Skeletal muscle satellite cell (primary cell): ENCODE results near the gene EPGN.

Source experiments
- H3K27me3 ChIP-seq: 2 replicates; pipeline ENCODE4 v1.7.0; 2013; ENCODE audit warnings: low read length; ENCODE audit not compliant: control insufficient read depth, insufficient read depth
- H3K36me3 ChIP-seq: 2 replicates; pipeline ENCODE4 v1.7.0; 2013; ENCODE audit warnings: mild to moderate bottlenecking, control low read depth, low read length; ENCODE audit not compliant: insufficient read depth
- H3K4me1 ChIP-seq: 2 replicates; pipeline ENCODE4 v1.7.0; 2013; ENCODE audit warnings: low read length; ENCODE audit not compliant: control insufficient read depth, insufficient read depth
- H3K4me2 ChIP-seq: 2 replicates; pipeline ENCODE4 v1.7.0; 2013; ENCODE audit warnings: mild to moderate bottlenecking, low read length
- H3K4me3 ChIP-seq: 2 replicates; pipeline ENCODE4 v1.7.0; 2013; ENCODE audit warnings: low read length
- H3K9ac ChIP-seq: 2 replicates; pipeline ENCODE4 v1.7.0; 2013; ENCODE audit warnings: mild to moderate bottlenecking, low read depth, low read length, moderate library complexity
- H3K9me3 ChIP-seq: replicated peaks from 2 replicates; pipeline ENCODE4 v1.7.0; 2013; ENCODE audit warnings: mild to moderate bottlenecking, control low read depth, low read length

Gene EPGN

DNA sequence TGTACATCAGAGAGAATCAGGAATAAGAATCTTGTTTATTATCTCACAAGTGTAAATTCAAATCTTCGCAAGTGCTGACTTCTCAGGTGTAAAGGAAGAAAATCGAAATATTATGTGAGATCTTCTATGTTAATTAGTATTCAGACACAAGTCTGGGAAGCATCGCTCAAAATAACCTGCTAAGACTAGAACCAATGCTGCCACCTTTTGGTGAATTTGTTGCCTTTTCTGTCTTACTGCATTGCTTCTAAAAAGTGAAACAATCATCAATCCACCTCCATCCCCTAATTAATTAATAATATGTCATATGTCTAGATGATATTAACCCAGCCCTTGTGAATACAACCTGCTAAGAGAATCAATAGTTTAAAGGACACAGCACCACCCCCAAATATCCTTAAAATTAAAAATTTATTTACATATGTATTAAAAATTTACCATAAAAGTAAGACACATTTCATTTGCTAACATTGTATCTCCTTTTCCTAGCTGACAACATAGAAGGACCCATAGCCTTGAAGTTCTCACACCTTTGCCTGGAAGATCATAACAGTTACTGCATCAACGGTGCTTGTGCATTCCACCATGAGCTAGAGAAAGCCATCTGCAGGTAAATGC lies 3.5 kb downstream of the EPGN start:
- Histone ChIP-seq H3K4me2 (no peak overlapping the region), H3K4me1 (no peaks in the 10 kb centered on the region), H3K9me3 (no peaks in the 10 kb centered on the region), H3K36me3 (no peaks in the 10 kb centered on the region), H3K4me3 (no peak overlapping the region), H3K27me3 (no peaks in the 10 kb centered on the region), H3K9ac (no peak overlapping the region)

DNA sequence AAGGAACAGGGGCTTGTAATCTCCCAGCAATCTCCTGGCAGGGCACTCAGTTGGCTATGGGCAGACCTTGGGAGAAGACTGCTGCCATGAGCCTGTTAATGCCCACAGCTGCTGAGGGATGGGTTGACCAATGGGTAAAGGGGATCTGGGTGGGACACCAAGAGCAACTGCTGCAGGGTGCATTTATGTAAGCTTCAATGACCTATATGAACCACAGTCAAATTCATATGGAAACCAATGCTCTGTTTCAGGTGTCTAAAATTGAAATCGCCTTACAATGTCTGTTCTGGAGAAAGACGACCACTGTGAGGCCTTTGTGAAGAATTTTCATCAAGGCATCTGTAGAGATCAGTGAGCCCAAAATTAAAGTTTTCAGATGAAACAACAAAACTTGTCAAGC lies 6.1 kb downstream of the EPGN start:
- no peaks in the 10 kb centered on the region for H3K4me1 ChIP-seq
- no peaks in the 10 kb centered on the region for H3K36me3 ChIP-seq

DNA sequence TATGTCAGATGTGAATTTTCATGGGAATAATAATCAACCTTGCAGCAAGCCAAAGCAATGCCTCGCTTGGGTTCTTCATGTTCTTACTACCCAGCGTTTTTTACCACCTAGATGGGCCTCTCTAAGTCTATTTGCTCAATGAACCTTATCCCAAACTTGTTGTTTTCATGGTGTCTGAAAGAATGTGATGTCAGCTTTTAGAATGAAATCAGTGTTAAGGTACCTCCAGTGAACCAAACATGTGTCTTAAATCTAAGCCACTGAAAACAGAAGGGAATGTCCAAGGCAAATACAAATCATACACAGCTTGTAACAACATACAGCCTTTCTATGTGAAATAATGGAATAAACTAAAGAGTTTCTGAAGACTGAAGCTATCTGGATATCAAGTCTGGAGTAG lies 6.7 kb downstream of the EPGN start:
- H3K9ac ChIP-seq = no peak overlapping the region
- no peaks in the 10 kb centered on the region for H3K36me3 ChIP-seq
- no peak overlapping the region for H3K4me3 ChIP-seq
- no peaks in the 10 kb centered on the region for H3K4me1 ChIP-seq
- H3K4me2 ChIP-seq = no peak overlapping the region
- H3K27me3 ChIP-seq = no peaks in the 10 kb centered on the region
- H3K9me3 ChIP-seq = no peaks in the 10 kb centered on the region

More for the DNA sequence above, 6.1 kb downstream of the EPGN start:
- H3K4me3 ChIP-seq = no peak overlapping the region
- no peaks in the 10 kb centered on the region for H3K27me3 ChIP-seq
- H3K4me2 ChIP-seq = no peak overlapping the region
- no peaks in the 10 kb centered on the region for H3K9me3 ChIP-seq
- no peak overlapping the region for H3K9ac ChIP-seq

DNA sequence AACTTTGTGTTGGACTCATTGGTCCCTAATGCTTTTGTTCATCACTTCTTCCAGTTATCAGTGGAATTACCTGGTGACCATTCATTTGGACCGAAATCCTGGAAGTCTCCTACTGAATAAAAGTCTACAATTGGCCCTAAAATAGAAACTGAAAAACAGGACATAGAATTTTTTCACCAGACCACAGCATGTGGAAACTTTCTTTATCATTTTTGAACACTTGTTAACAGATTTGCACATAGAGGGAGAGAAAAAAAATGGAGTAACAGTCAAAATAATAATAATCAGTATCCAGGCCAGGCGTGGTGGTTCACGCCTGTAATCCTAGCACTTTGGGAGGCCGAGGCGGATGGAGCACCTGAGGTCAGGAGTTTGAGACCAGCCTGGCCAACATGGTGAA lies 7.1 kb downstream of the EPGN start:
- no peaks in the 10 kb centered on the region for H3K9me3 ChIP-seq
- H3K4me1 ChIP-seq = peaks cover 3% of the 10 kb centered on the region
- no peaks in the 10 kb centered on the region for H3K36me3 ChIP-seq

DNA sequence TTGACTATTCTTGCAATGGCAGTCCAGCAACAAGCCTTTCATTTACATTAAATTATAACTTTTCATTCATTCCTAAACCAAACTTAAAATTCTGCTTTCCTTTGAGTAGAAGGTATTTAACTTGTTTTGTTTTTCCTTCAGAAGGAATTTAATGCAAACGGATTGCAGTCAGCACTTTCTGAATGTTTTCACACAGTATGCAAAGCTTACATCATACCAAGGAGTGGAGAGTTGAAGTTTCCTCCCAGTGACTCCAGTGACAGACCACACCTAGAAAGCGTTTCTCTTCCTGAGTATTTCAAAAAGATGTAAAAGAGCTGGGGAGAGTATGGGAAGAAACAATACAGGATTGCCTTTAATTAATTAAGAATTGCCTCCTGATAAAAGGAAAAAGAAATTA lies 8.1 kb downstream of the EPGN start:
- no peak overlapping the region for H3K4me2 ChIP-seq
- H3K36me3 ChIP-seq = no peaks in the 10 kb centered on the region
- H3K9ac ChIP-seq = no peak overlapping the region
- H3K4me1 ChIP-seq = peaks cover 8% of the 10 kb centered on the region
- H3K27me3 ChIP-seq = no peaks in the 10 kb centered on the region
- H3K4me3 ChIP-seq = no peak overlapping the region
- no peaks in the 10 kb centered on the region for H3K9me3 ChIP-seq

More for the DNA sequence above, 7.1 kb downstream of the EPGN start:
- H3K9ac ChIP-seq = no peak overlapping the region
- no peak overlapping the region for H3K4me2 ChIP-seq
- no peaks in the 10 kb centered on the region for H3K27me3 ChIP-seq
- H3K4me3 ChIP-seq = no peak overlapping the region

DNA sequence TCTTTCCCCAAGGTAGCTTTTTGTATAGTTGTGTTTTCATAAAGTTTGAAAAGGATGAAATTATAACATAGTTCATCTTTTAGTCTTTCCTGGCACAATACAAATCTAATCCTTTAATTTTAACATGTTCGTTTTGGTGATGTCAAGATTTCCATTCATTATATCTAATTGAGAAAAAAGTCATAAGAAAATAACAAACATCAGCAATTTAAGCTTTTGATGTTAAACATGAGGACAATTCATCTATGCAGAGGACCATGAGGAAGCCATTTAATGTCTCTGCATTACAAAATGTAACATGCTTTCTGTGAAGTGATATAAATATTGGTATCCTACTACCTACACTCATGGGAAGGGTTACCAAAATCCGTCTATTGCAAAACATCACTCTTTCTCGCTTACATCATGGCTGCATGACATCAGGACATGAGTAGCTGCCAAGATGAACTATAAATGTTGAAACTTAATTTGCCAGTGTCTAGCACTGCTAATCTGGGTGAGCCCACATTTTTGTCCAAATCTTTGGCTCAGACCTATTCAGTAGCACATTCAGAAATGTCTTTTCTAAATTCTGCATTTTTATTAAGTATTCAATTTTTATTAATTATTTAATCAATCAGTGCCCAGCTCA lies 9.5 kb downstream of the EPGN start:
- no peaks in the 10 kb centered on the region for H3K9me3 ChIP-seq
- H3K36me3 ChIP-seq = no peaks in the 10 kb centered on the region
- H3K4me2 ChIP-seq = no peak overlapping the region
- no peak overlapping the region for H3K9ac ChIP-seq
- no peaks in the 10 kb centered on the region for H3K27me3 ChIP-seq
- H3K4me1 ChIP-seq = peaks cover 8% of the 10 kb centered on the region
- H3K4me3 ChIP-seq = no peak overlapping the region

DNA sequence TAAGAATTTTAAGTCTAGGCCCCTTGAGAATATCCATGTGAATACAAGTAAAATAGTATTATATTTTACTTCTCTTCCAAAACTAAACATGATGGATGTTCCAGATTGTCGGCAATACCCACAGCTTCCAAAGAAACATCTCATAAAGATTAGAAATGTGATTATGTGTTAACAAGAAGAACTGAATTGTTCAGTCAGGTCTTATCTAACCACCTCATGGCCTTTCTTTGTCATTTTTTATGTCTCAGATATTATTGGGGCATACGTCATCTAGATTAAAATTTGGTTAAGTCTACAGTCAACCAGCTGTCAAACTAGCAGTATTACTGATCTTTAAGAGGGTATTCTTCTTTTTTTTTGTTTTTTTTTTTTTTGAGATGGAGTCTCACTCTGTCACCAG lies 10.0 kb downstream of the EPGN start:
- Histone ChIP-seq H3K4me2 (no peak overlapping the region), H3K36me3 (no peaks in the 10 kb centered on the region), H3K4me3 (no peak overlapping the region), H3K4me1 (peaks cover 8% of the 10 kb centered on the region), H3K27me3 (no peaks in the 10 kb centered on the region), H3K9ac (no peak overlapping the region), H3K9me3 (no peaks in the 10 kb centered on the region)

DNA sequence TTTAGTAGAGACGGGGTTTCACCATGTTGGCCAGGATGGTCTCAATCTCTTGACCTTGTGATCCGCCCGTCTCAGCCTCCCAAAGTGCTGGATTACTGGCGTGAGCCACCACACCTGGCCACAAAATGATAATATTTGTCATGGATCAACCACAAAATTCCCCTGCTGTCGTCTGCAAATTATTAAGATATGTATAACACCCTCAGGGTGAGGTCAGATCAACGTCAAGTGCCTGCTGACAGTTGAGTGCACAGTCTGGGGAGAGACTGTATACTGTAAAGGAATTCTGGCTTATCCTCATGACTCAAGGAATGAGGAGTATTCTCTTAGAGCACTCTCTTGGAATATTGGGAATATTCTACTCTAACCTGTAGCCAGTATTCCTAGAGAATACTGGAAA lies 11.2 kb downstream of the EPGN start:
- Histone ChIP-seq H3K4me2 (no peak overlapping the region), H3K4me1 (peaks cover 8% of the 10 kb centered on the region), H3K4me3 (no peak overlapping the region), H3K36me3 (no peaks in the 10 kb centered on the region), H3K9ac (no peak overlapping the region), H3K9me3 (no peaks in the 10 kb centered on the region), H3K27me3 (no peaks in the 10 kb centered on the region)

DNA sequence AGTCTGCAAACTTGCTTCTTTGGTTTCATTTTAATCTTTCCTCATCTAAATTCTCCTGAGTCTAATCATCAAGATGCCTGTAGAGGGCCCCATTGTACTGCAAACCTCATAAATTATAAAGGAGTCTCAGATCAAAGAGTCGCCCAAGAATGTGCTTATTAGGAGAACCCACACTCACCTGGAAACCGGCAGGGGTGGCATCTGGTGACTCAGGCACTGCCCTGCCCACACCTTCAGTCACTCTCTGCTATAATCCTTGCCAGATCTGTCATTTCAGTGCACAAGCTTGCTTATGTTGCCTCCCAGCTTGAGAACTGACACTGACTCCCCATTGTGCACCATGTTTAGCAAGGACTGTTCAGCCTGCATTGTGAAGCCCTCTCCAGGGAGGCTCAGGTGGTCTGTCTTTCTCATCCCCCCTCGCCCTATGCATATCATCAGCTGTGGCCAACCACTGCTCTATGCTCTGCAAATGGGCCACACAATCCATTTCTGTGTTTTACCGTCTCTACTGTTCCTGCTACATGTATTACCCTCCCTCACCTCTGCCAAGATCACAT lies 12.4 kb downstream of the EPGN start:
- H3K9me3 ChIP-seq = no peaks in the 10 kb centered on the region
- H3K4me2 ChIP-seq = peak overlapping the region; percentile 36
- H3K27me3 ChIP-seq = no peaks in the 10 kb centered on the region
- H3K36me3 ChIP-seq = no peaks in the 10 kb centered on the region
- H3K4me1 ChIP-seq = peaks cover 8% of the 10 kb centered on the region
- no peak overlapping the region for H3K9ac ChIP-seq
- no peak overlapping the region for H3K4me3 ChIP-seq

DNA sequence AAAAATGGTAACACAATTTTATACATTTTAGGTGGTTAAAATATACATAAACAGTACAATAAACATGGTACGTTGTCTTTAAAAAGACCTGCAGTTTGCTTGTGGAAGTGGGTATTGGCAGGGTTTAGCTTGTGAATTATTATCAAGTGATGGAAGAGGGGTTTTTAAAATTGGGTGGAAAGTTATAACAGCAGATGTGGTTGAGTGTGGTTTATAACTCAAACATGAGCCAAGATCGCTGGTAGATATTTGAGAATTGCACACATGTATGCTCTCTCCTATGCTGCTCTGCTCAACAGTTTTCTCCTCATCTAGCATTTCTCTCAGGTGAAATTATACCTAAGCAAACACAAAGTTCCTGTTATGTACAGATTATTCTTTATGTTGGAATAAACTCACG lies 14.0 kb downstream of the EPGN start:
- Histone ChIP-seq H3K4me3 (no peak overlapping the region), H3K4me1 (peaks cover 12% of the 10 kb centered on the region), H3K9me3 (no peaks in the 10 kb centered on the region), H3K9ac (no peak overlapping the region), H3K27me3 (no peaks in the 10 kb centered on the region), H3K36me3 (no peaks in the 10 kb centered on the region), H3K4me2 (no peak overlapping the region)

DNA sequence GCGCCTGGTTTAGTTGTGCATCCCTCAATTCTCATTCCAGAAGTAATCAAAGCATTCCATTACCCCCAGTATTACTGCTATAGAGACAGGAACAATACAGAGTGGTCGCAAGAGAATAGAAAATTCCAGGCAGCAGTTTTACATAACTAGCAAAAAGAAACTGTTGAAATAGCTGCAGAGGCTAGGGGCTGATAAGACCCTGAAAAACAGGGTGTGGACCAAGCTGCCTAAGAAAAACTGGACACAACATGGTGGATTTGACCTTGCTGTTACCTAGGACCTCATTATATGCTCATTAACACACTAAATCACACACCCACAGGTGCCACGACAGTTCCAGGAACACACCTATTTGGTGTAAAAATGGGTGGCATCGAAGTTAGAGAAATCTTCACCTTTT lies 15.4 kb downstream of the EPGN start:
- Histone ChIP-seq H3K9me3 (no peaks in the 10 kb centered on the region), H3K4me3 (no peak overlapping the region), H3K36me3 (no peaks in the 10 kb centered on the region), H3K27me3 (no peaks in the 10 kb centered on the region), H3K4me1 (peaks cover 21% of the 10 kb centered on the region), H3K4me2 (no peak overlapping the region), H3K9ac (no peak overlapping the region)

DNA sequence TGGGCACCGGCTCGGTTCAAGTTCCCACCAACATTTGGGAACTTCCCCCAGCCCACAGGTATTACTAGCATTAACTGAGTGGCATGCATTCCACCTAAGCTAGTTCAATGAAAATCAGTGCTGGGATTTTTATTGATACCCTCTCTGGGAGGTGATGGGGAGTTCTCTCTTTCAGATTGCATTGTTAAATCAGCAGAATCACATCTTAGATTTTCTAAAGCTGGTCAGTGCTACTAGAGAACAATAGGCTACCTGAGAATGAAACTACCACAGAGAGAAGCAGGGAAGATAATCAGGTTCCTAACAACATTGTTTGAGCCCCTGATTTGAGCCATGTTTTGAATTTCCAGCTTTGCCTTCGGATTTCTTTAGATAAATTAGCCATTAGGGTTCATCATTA lies 16.0 kb downstream of the EPGN start:
- Histone ChIP-seq H3K27me3 (no peaks in the 10 kb centered on the region), H3K9ac (no peak overlapping the region), H3K4me2 (no peak overlapping the region), H3K36me3 (no peaks in the 10 kb centered on the region), H3K4me3 (no peak overlapping the region), H3K9me3 (no peaks in the 10 kb centered on the region), H3K4me1 (peaks cover 21% of the 10 kb centered on the region)
